Right lobe of liver (tissue), 6 donors: ENCODE results near the gene MAPK8IP3. TPM values are rescaled to one million over a fixed set of nuclear protein-coding genes. Genes with fewer than 3 reads are reported as not detected.

Experiments used
- ATAC-seq, 4 donors: fragments of 200-7000 bp; cut with Tn5 transposase; one replicate each; pipeline ENCODE4 v1.9.1; 2020; ENCODE audit warnings: mild to moderate bottlenecking in 4 of 4, moderate library complexity in 4 of 4
- DNase-seq, 3 donors: peaks; one replicate each; pipeline ENCODE4 v3.0.0-alpha.2; 2020
- H3K27ac ChIP-seq, 3 donors: fragments of 200-600 bp; one replicate each; pipeline ENCODE4 v1.8.0; 2022
- H3K27me3 ChIP-seq, 2 donors: fragments of 200-600 bp; one replicate each; pipeline ENCODE4 v1.8.0; 2022
- H3K36me3 ChIP-seq, 4 donors: fragments of 200-600 bp; sonication (generic) in 1 of 4; one replicate each; pipeline versions ENCODE4 v1.5.1 to v1.8.0; 2017 to 2022; ENCODE audit warnings: control low read depth in 1 of 4
- H3K4me1 ChIP-seq, 4 donors: fragments of 200-600 bp; sonication (generic) in 1 of 4; one replicate each; pipeline versions ENCODE4 v1.5.1 to v1.8.0; 2017 to 2022; ENCODE audit warnings: control low read depth in 1 of 4
- H3K4me3 ChIP-seq, 3 donors: fragments of 200-600 bp; one replicate each; pipeline ENCODE4 v1.8.0; 2022
- H3K9me3 ChIP-seq, 4 donors: fragments of 200-600 bp; sonication (generic) in 1 of 4; one replicate each; pipeline versions ENCODE4 v1.5.1 to v1.8.0; 2017 to 2022; ENCODE audit warnings: control low read depth in 1 of 4
- CTCF ChIP-seq, 4 donors: fragments of 200-600 bp in 3 of 4; fragments of 450-650 bp in 1 of 4; IDR thresholded peaks; one replicate each; pipeline versions ENCODE4 v1.5.1 to v1.8.0; 2016 to 2022; ENCODE audit warnings: antibody characterized with exemption in 4 of 4, mild to moderate bottlenecking in 2 of 4
- POLR2A ChIP-seq: fragments of 450-650 bp; IDR thresholded peaks from one replicate; pipeline ENCODE4 v1.6.1; 2017; ENCODE audit warnings: antibody characterized with exemption, mild to moderate bottlenecking
- WGBS: methylation state at CpG from one replicate; pipeline ENCODE4 v1.1.6; 2018; ENCODE audit warnings: low coverage, low lambda C conversion rate; ENCODE audit not compliant: insufficient coverage; ENCODE audit errors: missing lambda C conversion rate; 5-methylcytosine and 5-hydroxymethylcytosine counted together
- intact Hi-C, 2 donors: fragments of 100-400 bp; cut with DNase I; formaldehyde crosslinking; loops; one replicate each; pipeline versions ENCODE4 v1.11.2 to v1.14.1; 2022
- total RNA-seq, 6 experiments: library from RNA; depleted of rRNA in 2 of 6; stranded (reverse); fragments of >200 nt in 2 of 6; fragmentation: NEBNext Ultra II Directional in 3 of 6; extraction: Animal tissue kit (Norgen Biotek cat#: 25700) in 3 of 6; gene quantifications; one replicate each; pipeline versions ENCODE4 v1.1.0 to v1.2.4, GENCODE V29; 2016 to 2023
- donor health status: DM: no; HTN: yes; CAD: no.
- donor health status: DM: no; HTN: no; CAD: no.
- donor health status: DM: no; HTN: no; CAD: no.
- donor health status: DM: no; HTN: yes; CAD: no.
- donor health status: DM: no; HTN: yes; CAD: no.

Gene MAPK8IP3
- total RNA-seq, 6 experiments from 2014 or later = 8.7 to 37.3 (median 23.0) TPM

DNA sequence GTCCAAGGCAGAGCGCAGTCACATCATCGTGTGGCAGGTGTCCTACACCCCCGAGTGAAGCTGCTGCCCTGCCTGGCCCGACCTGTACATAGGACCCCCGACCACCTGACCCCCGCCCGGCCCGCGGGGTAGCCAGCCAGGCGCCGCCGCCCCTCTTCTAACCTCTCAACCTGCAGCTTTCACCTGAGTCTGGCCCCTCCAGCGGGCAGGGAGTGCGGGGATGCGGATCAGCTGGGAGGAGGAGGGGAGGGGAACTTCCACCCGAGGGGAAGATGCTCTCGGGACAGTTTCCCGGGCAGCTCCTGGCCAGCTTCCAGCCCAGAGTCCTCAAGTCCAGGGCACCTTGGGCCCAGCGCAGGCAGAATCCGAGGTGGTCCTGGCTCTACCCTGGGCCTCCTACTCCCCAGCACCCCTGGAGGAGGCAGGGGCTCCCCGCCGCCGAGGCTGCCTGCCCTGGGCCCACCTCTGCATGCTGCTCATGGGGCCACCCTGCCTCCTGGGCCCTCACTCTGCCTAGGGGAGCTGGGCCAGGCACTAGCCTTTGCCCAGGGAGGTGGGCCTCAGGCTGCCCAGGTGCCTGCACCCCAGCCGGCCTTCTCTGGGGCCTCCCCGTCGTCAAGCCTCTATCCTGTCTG, 62.9 kb downstream of the MAPK8IP3 start:
- 41% methylated on average over 5 of the region's 26 CpGs for WGBS
- peaks cover 0 to 32% (median 2%) of the 10 kb centered on the region in 4 donors for H3K36me3 ChIP-seq
- intact Hi-C loops = no loop called here
- no peaks in the 10 kb centered on the region for H3K9me3 ChIP-seq
- H3K27ac ChIP-seq = no peak overlapping the region
- no peaks in the 10 kb centered on the region for H3K27me3 ChIP-seq
- DNase-seq (no peak), ATAC-seq (no peak)
- peaks cover 0 to 11% (median 2%) of the 10 kb centered on the region in 4 donors for H3K4me1 ChIP-seq
- TF ChIP-seq CTCF (IDR thresholded peaks at IDR 0.05) (no peak), POLR2A (no peak)
- H3K4me3 ChIP-seq = no peak overlapping the region

- no peaks in the 10 kb centered on the region for H3K27me3 ChIP-seq
- TF ChIP-seq POLR2A = no peak
- WGBS = 50% methylated on average over 2 of the region's 27 CpGs
- no peak overlapping the region for H3K27ac ChIP-seq
- intact Hi-C loops = no loop called here
- peak overlapping the region in 1 of 3 donors; percentile 98 for H3K4me3 ChIP-seq
- DNase-seq (no peak), ATAC-seq (no peak)
- H3K36me3 ChIP-seq = peaks cover 0 to 25% (median 2%) of the 10 kb centered on the region in 4 donors
- no peaks in the 10 kb centered on the region for H3K9me3 ChIP-seq
- H3K4me1 ChIP-seq = peaks cover 0 to 19% (median 6%) of the 10 kb centered on the region in 4 donors
These were observed 63.7 kb downstream of the MAPK8IP3 start for GRCh38 chr16:1769402-1770300.

GRCh38 chr16:1770328-1771187, 64.6 kb downstream of the MAPK8IP3 start:
- TF ChIP-seq POLR2A (no peak), CTCF (IDR thresholded peaks at IDR 0.05) (no peak)

DNA sequence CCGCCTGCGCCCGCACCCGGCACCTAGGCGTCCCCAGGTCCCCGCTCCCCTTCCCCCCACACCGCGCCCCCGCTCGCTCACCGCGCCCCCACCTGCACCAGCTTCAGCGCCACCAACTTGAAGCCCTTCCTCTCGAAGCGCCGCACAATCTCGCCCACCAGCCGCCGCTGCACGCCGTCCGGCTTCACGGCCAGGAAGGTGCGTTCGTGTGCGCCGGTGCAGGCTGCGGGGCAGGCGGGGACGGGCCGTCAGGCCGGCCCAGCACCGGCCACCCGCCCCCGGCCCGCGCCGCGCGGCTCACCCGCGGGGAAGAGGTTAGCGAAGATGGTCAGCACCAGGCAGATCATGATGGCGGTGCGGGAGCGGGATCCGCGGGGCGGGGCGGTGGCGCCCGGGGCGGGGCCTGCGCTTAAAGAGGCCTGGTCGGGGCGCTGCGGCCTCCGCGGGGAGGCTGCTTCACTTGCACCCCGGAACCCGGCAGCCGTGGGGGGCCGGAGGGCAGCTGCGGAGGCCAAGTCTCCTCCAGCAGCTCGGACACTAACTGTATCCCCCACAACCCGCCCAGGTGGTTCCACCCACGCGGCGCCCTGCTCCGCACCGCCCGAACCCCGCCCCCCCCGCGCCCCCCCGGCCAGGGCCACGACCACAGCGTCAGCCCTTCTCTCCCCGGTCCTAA, 65.3 kb downstream of the MAPK8IP3 start, which contains the start of gene NME3:
Gene NME3, minus strand, starts transcription at position 356 of the 676 bp plus-strand sequence. Its CDS starts 9 bp downstream, at position 347.
- ATAC-seq (peak; percentile 33 to 59 (median 51)), DNase-seq (peak; percentile 86)
- intact Hi-C loops = no loop called here
- Histone ChIP-seq H3K4me1 (peaks cover 0 to 22% (median 6%) of the 10 kb centered on the region in 4 donors), H3K4me3 (peak within 1 kb of the TSS; percentile 94 to 100 (median 98)), H3K9me3 (no peaks in the 10 kb centered on the region), H3K27me3 (no peaks in the 10 kb centered on the region), H3K36me3 (peaks cover 0 to 11% (median 0%) of the 10 kb centered on the region in 4 donors), H3K27ac (peak within 1 kb of the TSS; percentile 20 to 93 (median 84))
- TF ChIP-seq CTCF (IDR thresholded peaks at IDR 0.05) (no peak), POLR2A (no peak)
- no CpG with 5 or more reads among the region's 79 CpGs for WGBS

More at GRCh38 chr16:1770328-1771187, 64.6 kb downstream of the MAPK8IP3 start:
- DNase-seq = peak; percentile 78 to 82 (median 79)
- peaks cover 0 to 16% (median 0%) of the 10 kb centered on the region in 4 donors for H3K36me3 ChIP-seq
- H3K4me1 ChIP-seq = peaks cover 0 to 22% (median 6%) of the 10 kb centered on the region in 4 donors
- peak; percentile 5 to 40 (median 30) for ATAC-seq
- H3K27me3 ChIP-seq = no peaks in the 10 kb centered on the region
- intact Hi-C loops = no loop called here
- H3K4me3 ChIP-seq = peak overlapping the region; percentile 94 to 100 (median 98)
- 13% methylated on average over 6 of the region's 81 CpGs for WGBS
- H3K9me3 ChIP-seq = no peaks in the 10 kb centered on the region
- H3K27ac ChIP-seq = peak overlapping the region; percentile 20 to 53 (median 51)
